ENCODE data around the gene CNTN2.

The CNTN2 gene

GRCh38 chr1:205072881-205073280 is 29.9 kb downstream of the CNTN2 start:
- DNase-seq (ENCODE audit: low spot score), result no peak

DNA sequence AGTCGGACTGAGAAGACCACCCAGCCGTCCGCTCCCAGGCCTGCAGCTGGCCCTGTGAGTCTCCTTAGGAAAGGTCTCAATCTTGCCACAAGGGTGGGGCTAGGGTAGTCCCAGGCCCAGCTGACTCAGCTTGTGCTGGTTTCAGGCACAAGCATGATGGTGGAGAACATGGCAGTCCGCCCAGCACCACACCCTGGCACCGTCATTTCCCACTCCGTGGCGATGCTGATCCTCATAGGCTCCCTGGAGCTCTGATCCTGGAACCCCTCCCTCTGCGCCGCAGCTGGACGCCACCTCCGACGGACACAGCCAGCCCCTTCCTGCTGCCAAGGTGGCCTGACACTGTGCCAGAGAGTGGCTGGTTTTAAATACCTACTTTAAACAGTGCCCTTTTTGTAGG is 30.5 kb downstream of the CNTN2 start:
- DNase-seq (ENCODE audit: low spot score), result peak; percentile 18

- DNase-seq (ENCODE audit: low spot score), result no peak
Observed at GRCh38 chr1:205074084-205074483, 31.1 kb downstream of the CNTN2 start.

- no peak for DNase-seq (ENCODE audit: low spot score)
Observed at GRCh38 chr1:205074513-205074912, 31.5 kb downstream of the CNTN2 start.

DNA sequence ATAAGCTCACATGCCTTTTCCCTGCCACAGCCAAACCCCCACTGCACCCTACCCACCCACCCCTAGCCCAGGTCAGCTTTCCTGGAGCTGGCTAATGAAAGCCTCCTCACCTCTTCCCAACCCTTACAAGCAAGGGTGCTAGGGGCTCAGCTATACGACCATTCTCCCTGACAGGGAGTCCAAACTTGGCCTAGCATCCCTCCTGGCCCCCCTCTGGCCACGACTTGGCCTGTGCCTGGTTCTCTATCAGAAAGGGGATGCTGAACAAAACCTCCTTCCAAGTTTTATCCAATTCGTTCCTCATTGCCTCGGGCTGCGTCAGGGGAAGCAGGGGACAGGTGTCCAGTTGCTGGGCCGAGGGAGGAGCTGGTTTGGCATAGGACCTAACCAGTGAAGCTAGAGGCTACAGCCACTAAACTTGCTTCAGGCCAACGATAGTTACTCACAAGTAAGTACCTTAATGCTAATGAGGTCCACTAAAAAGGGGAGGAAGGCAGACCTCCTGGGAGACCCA is 32.7 kb downstream of the CNTN2 start:
- no peak for DNase-seq (ENCODE audit: low spot score)

DNA sequence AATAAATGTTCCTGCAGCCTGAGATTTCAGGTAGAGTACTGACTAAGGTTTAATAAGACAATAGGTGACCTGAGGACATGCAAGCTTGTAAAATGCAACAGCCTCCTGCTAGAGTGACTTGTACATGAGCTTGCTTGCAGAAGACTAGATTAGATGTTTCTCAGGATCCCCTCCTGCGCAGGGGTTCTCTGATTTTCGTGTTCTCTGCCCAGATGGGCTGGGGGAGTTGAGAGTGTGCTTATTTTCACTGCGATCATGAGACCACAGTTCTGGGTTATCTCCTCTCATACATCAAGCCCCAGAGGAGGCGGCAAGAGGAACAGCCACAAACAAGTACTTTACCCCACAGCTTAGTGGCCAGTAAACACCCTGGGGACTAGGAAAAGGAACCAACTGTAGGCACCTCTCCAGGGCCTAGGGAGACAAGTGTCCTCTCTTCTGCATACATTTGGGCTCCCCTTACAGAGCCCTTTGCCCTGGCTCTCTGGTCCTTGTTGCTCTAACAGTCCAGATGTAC is 33.3 kb downstream of the CNTN2 start:
- DNase-seq (ENCODE audit: low spot score), result no peak

GRCh38 chr1:205077158-205077933 is 34.3 kb downstream of the CNTN2 start:
- no peak for DNase-seq (ENCODE audit: low spot score)

- DNase-seq (ENCODE audit: low spot score), result no peak
Observed at GRCh38 chr1:205077934-205078311, 34.9 kb downstream of the CNTN2 start.

DNA sequence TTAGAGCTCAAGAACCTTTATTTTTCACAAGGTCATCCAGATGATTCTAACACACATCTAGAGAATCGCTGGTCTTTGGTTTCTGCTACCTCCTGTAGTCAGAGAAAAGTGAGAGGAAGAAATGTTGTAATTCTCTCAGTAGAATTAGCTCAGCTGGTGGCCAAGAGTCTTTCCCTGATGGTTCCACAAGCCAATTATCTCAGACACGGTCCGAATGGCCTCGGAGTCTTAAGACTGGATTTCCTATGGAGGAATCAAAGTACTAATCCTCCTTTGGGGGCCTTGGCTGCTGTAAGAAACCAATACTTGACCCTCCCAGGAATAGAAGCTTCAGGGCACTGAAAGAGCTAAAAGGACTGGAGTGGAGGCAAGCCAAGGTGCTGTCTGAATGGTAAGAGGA is 39.4 kb downstream of the CNTN2 start:
- no peak for DNase-seq (ENCODE audit: low spot score)

- DNase-seq (ENCODE audit: low spot score), result no peak
Observed at GRCh38 chr1:205084360-205084759, 41.3 kb downstream of the CNTN2 start, which contains the start of gene TMEM81. TMEM81 (minus strand) TSS chr1:205084460; CDS start chr1:205084320, 140 bp downstream.

- DNase-seq (ENCODE audit: low spot score), result no peak
Observed at GRCh38 chr1:205088341-205088740, 45.3 kb downstream of the CNTN2 start.

GRCh38 chr1:205091043-205091740 is 48.2 kb downstream of the CNTN2 start:
- DNase-seq (ENCODE audit: low spot score), result no peak

GRCh38 chr1:205095422-205095821 is 52.4 kb downstream of the CNTN2 start:
- no peak for DNase-seq (ENCODE audit: low spot score)

DNA sequence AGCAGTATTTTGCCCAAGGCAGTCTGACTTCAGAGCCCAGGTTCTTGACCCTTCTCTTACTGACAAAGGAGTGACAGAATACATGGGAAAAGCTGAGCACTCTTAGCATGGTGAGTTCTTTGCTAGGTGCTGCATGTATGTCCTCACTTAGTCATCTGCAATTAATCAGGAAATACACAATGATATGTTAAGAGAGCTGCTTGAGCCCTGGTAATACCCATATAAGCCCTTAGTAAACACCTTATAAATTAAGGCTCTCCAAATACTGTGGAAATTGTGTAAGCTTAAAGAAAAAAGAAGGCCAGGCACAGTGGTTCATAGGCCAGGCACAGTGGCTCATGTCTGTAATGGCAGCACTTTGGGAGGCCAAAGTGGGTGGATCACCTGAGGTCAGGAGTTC is 55.2 kb downstream of the CNTN2 start:
- no peak for DNase-seq (ENCODE audit: low spot score)

GRCh38 chr1:205102404-205102803 is 59.4 kb downstream of the CNTN2 start:
- no peak for DNase-seq (ENCODE audit: low spot score)

DNA sequence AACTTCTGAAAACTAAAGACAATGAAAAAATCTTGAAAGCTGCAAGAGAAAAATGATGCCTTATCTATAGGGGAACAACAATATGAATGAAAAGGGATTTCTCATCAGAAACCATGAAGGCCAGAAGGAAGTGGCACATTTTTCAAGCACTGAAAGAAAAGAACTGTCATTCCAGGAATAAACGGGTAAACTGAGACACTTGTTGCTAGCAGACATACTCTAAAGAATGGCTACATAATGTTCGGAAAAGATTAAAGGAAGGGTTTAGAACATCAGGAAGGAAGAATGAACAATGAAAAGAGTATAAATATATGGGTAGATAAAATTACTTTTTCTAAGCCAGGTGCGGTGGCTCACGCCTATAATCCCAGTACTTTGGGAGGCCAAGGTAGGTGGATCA is 64.3 kb downstream of the CNTN2 start:
- DNase-seq (ENCODE audit: low spot score), result no peak

GRCh38 chr1:205108464-205108863 is 65.5 kb downstream of the CNTN2 start:
- DNase-seq (ENCODE audit: low spot score), result no peak

DNA sequence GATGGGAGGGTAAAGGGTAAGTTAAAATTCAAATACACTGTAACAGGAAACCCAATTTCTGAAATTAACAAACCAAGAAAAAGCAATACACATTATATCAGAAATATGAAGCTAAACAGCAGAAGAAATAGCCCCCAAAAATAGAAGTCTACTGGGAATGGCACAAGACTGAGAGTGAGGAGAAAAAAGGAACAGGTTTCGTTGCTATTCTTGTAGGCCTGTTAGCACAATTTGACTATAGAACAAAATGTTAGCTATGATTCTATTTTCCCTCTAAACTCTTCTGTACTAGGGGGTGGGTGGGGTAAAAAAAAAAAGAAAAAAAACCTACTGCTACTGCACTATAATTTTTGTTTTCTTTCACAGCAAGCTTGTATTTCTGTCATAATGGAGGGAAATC is 66.3 kb downstream of the CNTN2 start:
- DNase-seq (ENCODE audit: low spot score), result no peak

DNA sequence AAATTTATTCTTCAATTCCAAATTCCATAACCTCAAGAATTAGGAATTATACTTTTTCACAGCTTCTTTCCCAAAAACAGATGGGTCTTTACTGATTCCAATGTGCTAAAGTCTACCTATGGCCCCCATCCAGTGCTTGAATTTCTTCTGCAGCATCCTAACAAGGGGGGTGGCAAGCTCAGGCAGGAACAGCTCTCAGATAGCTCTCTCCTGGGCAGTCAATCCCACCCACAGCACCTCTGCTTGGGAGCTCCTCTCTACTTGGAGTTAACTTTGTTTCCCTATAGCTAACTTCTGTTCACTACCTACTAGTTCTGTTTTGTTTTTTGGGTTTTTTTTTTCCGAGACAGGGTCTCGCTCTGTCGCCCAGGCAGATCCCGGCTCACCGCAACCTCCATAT is 66.7 kb downstream of the CNTN2 start:
- DNase-seq (ENCODE audit: low spot score), result no peak

- DNase-seq (ENCODE audit: low spot score), result no peak
Observed at GRCh38 chr1:205111354-205111753, 68.3 kb downstream of the CNTN2 start.

GRCh38 chr1:205118752-205119151 is 75.7 kb downstream of the CNTN2 start:
- DNase-seq (ENCODE audit: low spot score), result no peak

- DNase-seq (ENCODE audit: low spot score), result peak; percentile 97
Observed at GRCh38 chr1:205121660-205122488, 78.9 kb downstream of the CNTN2 start, which contains the start of gene RBBP5. RBBP5 (minus strand) TSS chr1:205121978; CDS start chr1:205121873, 105 bp downstream.
